ENCODE results near the gene ZNF32.

The ZNF32 gene

GRCh38 chr10:43648398-43649184, at the start of gene ZNF32:
Gene ZNF32, minus strand, starts transcription at chr10:43648881. Its CDS starts 2,748 bp downstream, at chr10:43646133.
- DNase-seq: peak; percentile 29 to 91 (median 80)

GRCh38 chr10:43698156-43698555, 49.5 kb upstream of the ZNF32 start:
- no peak for DNase-seq

GRCh38 chr10:43696909-43697483, 48.3 kb upstream of the ZNF32 start:
- no peak for DNase-seq

- no peak for DNase-seq
Measured at GRCh38 chr10:43695730-43696129, 47.0 kb upstream of the ZNF32 start.

- DNase-seq: no peak
Measured at GRCh38 chr10:43695321-43695720, 46.6 kb upstream of the ZNF32 start.

GRCh38 chr10:43694526-43694925, 45.8 kb upstream of the ZNF32 start:
- no peak for DNase-seq

GRCh38 chr10:43693602-43694001, 44.9 kb upstream of the ZNF32 start:
- no peak for DNase-seq

GRCh38 chr10:43692051-43692825, 43.6 kb upstream of the ZNF32 start:
- no peak for DNase-seq

- no peak for DNase-seq
Measured at GRCh38 chr10:43691485-43691884, 42.8 kb upstream of the ZNF32 start.

GRCh38 chr10:43689955-43690771, 41.5 kb upstream of the ZNF32 start:
- DNase-seq: peak in 54 of 56 donors; percentile 21 to 85 (median 63)

GRCh38 chr10:43689618-43689954, 40.9 kb upstream of the ZNF32 start:
- DNase-seq: peak in 11 of 56 donors; percentile 9 to 61 (median 40)

GRCh38 chr10:43689007-43689491, 40.4 kb upstream of the ZNF32 start:
- DNase-seq: no peak

- no peak for DNase-seq
Measured at GRCh38 chr10:43688348-43688892, 39.7 kb upstream of the ZNF32 start.

GRCh38 chr10:43687373-43687772, 38.7 kb upstream of the ZNF32 start:
- no peak for DNase-seq

GRCh38 chr10:43686414-43686813, 37.7 kb upstream of the ZNF32 start:
- no peak for DNase-seq

- DNase-seq: no peak
Measured at GRCh38 chr10:43685744-43686143, 37.1 kb upstream of the ZNF32 start.

- no peak for DNase-seq
Measured at GRCh38 chr10:43684292-43684559, 35.5 kb upstream of the ZNF32 start.

- DNase-seq: peak in 1 of 56 donors; percentile 5
Measured at GRCh38 chr10:43683451-43684291, 35.0 kb upstream of the ZNF32 start.

GRCh38 chr10:43682956-43683355, 34.3 kb upstream of the ZNF32 start:
- no peak for DNase-seq

GRCh38 chr10:43681721-43682120, 33.0 kb upstream of the ZNF32 start:
- no peak for DNase-seq
